Activated effector memory CD4-positive, alpha-beta T cell treated with Interleukin-2 at 50 U/mL for 16 hours (primary cell): ENCODE measurements around the gene RNF26.
"Not testable (repeated sequence)": the region's sequence is repeated elsewhere in the genome, so short reads cannot be mapped to it uniquely, and the experiment has no call there.

Source experiments
- DNase-seq: peaks from one replicate; pipeline ENCODE4 v3.0.0-alpha.2; 2020

The RNF26 gene

DNA sequence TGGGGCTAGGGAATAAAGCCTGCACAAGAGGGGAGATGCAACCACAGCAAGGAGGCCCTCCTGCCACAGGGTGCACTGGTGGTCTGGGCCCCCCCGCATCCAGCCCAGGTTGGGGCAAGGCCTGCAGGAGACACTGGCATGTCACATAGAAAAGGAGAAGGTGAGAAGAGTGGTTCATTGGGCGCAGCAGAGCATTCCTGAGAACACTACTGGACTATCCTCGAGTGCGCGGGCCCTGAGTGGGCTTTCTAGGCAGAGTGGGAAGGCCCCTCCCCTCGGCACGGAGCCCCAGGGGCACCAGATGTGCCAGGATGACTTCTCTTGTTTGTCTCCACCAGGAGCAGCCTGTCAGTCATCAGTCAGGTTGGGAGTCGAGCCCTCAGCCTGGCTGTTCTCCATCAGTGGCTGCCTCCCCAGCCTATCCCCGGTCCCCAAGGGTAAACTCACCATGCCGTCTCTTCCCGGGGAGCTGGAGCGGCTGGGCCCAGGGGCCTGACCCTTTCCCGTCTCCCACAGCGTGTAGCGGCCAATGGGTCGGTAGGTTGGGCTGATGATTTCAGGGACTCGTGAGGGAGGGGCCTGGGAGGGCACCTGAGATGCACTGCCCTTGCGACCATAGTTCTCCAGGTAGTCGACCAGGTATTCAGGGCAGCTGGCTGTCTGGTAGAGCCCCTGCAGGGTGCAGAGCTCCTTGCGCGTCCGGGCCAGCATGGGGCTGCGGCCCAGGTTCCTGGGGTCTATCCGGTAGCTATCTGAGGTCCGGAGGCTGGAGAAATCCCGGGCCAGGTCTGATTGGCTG, 38.1 kb downstream of the RNF26 start:
- DNase-seq: no peak

GRCh38 chr11:119373059-119373920, 39.0 kb downstream of the RNF26 start:
- DNase-seq: no peak

DNA sequence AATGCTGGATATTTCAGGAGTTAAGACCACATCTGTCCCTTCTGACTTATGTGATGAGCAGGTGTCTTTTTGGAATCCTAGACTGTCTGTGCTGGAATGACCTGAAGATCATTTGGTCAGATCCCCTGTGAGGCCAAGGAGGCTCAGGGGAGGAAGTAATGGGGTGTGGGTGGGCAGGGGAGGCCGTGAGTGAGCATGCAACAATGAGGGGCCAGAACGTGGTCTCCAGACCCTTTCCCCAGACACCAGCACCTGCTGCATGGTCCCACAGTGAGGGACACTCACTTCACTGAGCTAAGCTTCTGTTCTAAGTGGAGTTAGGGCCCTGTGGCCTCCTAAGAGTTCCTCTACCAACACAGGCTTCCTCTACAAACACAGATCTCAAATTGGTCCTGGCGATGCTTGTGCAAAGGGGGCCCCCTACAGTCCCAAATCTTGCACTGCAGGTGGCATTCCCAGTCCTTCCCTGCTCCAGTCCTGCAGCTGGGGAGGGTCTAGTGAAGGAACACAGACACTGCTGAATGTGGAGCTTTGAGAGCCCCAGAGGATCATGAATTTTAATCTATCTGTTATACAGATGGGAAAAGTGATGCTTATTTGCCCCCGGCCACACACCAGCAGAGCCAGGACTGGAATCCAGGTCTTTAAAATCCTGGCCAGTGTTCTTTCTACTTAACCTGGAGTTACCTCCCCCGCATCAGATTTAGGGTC, 39.7 kb downstream of the RNF26 start:
- DNase-seq: no peak

- no peak for DNase-seq
These were observed 40.5 kb downstream of the RNF26 start for GRCh38 chr11:119374632-119375336.

DNA sequence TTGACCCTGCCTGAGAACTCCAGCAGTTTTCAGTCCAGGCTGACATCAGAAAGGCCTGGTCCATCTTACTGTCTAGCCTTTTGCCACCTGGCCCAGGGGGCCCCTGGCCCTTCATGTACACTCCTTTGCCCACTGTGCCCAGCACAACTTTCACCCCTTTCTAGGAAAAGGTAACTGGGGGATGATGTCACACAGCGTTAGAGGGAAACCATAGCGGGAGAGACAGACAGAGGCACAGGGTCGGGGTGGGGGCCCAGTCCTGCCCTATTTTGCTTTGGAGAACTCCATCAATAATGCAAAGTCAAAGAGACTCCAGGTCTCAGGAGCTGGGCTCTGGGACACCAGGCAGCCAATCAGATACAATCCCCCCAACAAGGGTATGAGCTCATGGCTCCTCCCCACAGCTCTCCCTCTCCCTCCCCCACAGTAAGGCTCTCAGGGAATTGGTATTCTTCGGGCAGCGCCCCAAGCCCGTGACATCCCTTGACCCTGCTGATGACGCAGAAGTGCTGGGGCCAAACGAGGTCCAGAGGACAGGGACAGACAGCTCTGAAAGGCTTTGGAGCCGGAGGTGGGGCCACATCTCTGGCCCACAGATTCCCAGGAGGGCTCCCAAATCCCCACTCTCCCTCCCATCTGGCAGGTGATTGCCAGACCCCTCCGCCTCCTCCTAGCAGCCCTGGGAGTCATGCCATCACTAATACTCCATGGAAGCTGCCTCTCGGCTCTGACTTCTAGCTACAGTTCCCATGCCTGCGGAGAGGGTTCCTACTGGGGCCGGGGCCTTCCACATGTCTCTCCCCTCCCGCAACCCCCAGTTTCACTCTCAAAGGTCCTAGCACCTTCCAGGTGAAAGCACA, 41.2 kb downstream of the RNF26 start:
- DNase-seq: no peak

DNA sequence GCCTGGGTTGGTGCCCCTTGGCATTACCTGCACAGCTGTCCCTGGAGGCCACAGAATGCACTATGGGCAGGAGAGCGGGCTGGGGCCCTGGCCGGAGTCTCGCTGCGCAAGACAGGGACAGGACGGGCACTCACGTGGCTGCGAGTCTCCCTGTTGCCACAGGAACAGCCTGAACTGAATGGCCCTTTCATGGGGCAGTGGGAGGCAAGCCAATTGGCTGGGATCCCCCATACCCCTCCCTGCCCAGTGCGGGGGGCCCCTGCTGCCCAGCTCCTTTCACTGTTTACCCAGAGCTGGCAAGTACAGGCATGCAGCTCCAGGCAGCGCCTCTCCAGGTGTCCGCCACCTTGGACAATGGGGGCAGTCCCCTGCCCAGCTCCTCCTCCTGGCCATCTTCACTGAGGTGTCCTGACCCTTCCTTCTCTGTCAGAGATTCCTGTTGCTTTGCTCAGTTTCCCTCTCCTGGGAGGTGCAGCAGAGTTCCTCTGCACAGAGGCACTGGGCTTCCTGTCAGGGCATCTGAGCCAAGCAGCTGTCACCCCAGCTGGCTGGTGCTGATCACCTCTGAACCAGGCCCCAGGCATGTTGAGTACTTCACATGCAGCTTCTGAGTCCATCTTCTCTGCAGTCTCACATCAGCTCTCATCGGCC, 42.0 kb downstream of the RNF26 start:
- DNase-seq: no peak

GRCh38 chr11:119377112-119377901, 43.0 kb downstream of the RNF26 start:
- no peak for DNase-seq

DNA sequence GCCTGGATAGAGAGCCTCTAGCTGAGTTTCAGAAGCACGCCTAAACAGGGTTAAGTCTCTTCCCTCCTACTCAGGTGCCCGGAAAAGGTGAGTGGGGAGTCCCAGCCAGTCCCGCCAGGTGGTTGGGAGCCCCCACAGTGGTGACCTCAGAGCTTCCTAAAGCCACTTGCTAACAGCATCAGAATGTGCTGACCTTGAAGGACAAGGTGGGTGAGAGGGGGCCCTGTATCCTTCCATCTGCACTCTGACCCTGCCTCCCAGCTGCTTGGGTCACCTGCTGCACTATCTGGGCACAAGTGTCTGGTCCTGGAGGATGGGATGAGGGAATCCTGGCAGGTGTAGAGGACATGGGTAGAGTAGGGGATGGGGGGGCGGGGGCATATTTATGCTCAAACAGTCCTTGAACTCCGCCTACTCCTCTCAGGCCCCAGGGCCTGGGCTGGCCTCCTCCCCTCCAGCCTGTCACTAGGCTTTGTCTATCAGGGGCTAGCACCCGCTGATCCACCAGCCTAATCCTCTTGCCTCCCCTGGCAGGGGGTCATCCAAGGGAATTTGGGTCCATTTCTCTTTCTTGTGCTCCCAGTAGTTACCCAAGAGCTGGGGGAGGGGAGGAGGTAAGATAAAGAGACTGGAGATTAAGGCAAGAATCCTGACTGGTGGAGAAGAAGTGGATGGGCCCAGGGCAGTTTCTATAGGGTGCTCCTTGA, 43.8 kb downstream of the RNF26 start:
- DNase-seq: no peak

DNA sequence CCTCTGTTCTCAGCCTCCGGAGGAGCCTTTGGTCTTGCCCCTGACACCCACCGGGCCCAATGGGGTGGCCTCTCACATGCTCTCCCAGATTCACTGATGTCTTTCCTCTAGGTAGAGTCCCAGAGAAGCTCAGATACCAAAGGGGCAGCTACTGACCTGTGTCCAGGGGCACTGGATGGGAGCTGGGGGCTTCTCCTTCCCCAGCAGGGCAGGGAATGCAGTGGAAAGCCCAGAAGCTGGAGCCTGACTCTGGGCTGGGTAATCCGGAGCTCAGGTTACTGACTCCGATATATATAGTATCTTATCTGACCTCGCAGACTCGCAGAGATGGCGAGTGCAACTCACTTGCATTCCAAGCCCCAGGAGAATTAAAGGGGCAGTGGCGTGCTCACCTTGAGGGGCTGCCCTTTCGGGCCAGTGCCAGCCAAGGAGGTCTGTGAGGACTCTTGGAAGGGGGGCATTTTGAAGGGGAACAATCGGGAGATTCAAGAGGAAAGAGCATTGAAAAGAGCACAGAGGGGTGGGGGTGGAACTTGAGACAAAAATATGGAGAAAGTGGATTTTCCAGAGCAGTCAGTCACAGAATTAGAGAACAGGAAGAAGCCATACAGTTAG, 44.6 kb downstream of the RNF26 start:
- DNase-seq: no peak

GRCh38 chr11:119380160-119380826, 46.0 kb downstream of the RNF26 start:
- no peak for DNase-seq

- no peak for DNase-seq
These were observed 46.5 kb downstream of the RNF26 start for GRCh38 chr11:119380827-119381180.

GRCh38 chr11:119381181-119381988, 47.1 kb downstream of the RNF26 start, which contains the start of gene USP2:
TSS of gene USP2 (minus strand) at chr11:119381690. CDS start at chr11:119373480, 8,210 bp downstream.
- peak; percentile 93 for DNase-seq

DNA sequence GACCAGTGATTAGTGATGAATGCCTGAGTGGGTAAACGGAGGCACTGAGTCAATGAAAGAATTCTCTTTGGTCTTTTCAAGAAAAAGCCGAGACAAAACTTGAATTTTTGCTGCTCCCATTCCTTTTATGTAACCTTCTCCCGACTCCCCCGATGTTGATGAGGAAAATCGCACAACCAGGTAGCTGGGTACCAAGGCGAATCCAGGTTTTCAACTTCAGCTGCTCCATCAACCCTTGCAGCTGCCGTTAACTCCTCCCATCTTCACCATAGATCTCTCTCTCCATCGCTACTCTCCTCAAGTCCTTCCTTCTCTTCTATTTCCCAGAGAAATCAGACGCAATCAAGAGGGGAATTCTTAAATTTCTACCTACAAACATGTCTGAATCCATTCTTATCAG, 47.8 kb downstream of the RNF26 start:
- DNase-seq: no peak

DNA sequence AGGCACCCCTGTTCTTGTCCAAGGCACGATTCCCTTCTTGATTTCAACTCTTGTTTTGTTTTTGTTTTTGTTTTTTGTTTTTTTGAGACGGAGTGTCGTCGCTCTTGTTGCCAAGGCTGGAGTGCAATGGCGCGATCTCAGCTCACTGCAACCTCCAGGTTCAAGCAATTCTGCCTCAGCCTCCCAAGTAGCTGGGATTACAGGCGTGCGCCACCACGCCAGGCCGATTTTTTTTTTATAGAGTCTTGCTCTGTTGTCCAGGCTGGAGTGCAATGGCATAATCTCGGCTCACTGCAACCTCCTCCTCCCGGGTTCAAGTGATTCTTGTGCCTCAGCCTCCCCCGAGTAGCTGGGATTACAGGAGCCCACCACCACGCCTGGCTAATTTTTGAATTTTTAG, 48.2 kb downstream of the RNF26 start:
- not testable (repeated sequence) for DNase-seq

GRCh38 chr11:119384332-119384731, 50.0 kb downstream of the RNF26 start:
- DNase-seq: no peak
